ENCODE results near the gene SSC4D. TPM values are rescaled to one million over a fixed set of nuclear protein-coding genes. Genes with fewer than 3 reads are reported as not detected.
A peak's percentile ranks its signal among the peaks of the same experiment; 100 is the strongest.

The SSC4D gene
- total and polyA plus RNA-seq, 2 experiments from 2014 or later: 4.9 to 11.4 TPM

DNA sequence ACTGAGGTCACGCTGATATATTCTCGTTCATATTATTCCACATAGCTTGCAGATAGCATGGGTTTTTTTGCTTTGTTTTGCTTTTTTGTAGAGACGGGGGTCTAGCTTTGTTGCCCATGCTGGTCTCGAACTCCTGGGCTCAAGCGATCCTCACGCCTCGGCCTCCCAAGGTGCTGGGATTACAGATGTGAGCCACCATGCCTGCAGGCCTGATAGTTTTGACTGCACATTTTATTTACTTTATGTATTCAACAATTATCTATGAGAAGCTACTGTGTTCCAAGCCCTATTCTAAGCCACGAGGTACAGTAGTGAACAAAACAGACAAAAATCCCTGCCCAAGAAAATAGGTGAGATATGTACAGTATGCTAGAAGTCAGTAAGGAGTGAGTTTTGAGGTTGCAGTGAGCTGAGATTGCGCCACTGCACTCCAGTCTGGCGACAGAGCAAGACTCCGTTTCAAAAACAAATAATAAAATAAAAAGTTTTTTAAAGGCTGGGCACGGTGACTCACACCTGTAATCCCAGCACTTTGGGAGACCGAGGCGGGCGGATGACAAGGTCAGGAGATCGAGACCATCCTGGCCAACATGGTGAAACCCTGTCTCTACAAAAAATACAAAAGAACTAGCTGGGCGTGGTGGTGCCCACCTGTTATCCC lies 49.4 kb downstream of the SSC4D start:
- H3K27me3 Mint-ChIP-seq (ENCODE audit: insufficient read depth, low read depth, poor library complexity): peaks cover 18% of the 10 kb centered on the region
- H3K27ac Mint-ChIP-seq: peak overlapping the region; percentile 98
- peaks cover 17% of the 10 kb centered on the region for H3K36me3 ChIP-seq (ENCODE audit: insufficient read depth)
- H3K4me1 Mint-ChIP-seq: peaks cover 34% of the 10 kb centered on the region
- 0 out of 2 replicates have a peak overlapping the region, but pooled peaks have one; percentile 56 for H2AFZ ChIP-seq
- H3K4me3 ChIP-seq: peak overlapping the region; percentile 99
- H3K27ac ChIP-seq (ENCODE audit: low read depth): peak overlapping the region; percentile 92
- peaks cover 42% of the 10 kb centered on the region for H3K4me1 ChIP-seq (ENCODE audit: insufficient read depth)
- H4K20me1 ChIP-seq (replicated peaks; ENCODE audit: insufficient read depth): peaks cover 29% of the 10 kb centered on the region
- H3K36me3 Mint-ChIP-seq (ENCODE audit: low read depth): peaks cover 31% of the 10 kb centered on the region
- peaks cover 36% of the 10 kb centered on the region for H3K79me2 ChIP-seq (replicated peaks; ENCODE audit: insufficient read depth)
- no peaks in the 10 kb centered on the region for H3K9me2 ChIP-seq (ENCODE audit: insufficient read depth)
- no peak for DNase-seq (ENCODE audit: low spot score)
- H3K4me3 Mint-ChIP-seq: peak overlapping the region; percentile 94
- H3F3A ChIP-seq (replicated peaks; ENCODE audit: low read depth): no peaks in the 10 kb centered on the region
- peak overlapping the region; percentile 83 for H3K4me2 ChIP-seq
- H3K27me3 ChIP-seq (ENCODE audit: insufficient read depth): no peaks in the 10 kb centered on the region
- no peak for ATAC-seq
- H3K9me3 Mint-ChIP-seq: no peaks in the 10 kb centered on the region; the same call in 2 of the 3 replicates
- no peak for TF ChIP-seq EZH2 (IDR thresholded peaks at IDR 0.05; ENCODE audit: low read depth, unreplicated experiment)
- TF ChIP-seq, protein P1, sequence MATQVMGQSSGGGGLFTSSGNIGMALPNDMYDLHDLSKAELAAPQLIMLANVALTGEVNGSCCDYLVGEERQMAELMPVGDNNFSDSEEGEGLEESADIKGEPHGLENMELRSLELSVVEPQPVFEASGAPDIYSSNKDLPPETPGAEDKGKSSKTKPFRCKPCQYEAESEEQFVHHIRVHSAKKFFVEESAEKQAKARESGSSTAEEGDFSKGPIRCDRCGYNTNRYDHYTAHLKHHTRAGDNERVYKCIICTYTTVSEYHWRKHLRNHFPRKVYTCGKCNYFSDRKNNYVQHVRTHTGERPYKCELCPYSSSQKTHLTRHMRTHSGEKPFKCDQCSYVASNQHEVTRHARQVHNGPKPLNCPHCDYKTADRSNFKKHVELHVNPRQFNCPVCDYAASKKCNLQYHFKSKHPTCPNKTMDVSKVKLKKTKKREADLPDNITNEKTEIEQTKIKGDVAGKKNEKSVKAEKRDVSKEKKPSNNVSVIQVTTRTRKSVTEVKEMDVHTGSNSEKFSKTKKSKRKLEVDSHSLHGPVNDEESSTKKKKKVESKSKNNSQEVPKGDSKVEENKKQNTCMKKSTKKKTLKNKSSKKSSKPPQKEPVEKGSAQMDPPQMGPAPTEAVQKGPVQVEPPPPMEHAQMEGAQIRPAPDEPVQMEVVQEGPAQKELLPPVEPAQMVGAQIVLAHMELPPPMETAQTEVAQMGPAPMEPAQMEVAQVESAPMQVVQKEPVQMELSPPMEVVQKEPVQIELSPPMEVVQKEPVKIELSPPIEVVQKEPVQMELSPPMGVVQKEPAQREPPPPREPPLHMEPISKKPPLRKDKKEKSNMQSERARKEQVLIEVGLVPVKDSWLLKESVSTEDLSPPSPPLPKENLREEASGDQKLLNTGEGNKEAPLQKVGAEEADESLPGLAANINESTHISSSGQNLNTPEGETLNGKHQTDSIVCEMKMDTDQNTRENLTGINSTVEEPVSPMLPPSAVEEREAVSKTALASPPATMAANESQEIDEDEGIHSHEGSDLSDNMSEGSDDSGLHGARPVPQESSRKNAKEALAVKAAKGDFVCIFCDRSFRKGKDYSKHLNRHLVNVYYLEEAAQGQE (IDR thresholded peaks at IDR 0.05; ENCODE audit: unreplicated experiment): no peak
- no peak for TF ChIP-seq ZNF462 (CRISPR knock-in tag; IDR thresholded peaks at IDR 0.05)
- TF ChIP-seq ZNF114 (CRISPR knock-in tag; IDR thresholded peaks at IDR 0.05): no peak
- TF ChIP-seq ZNF331 (CRISPR knock-in tag; IDR thresholded peaks at IDR 0.05; ENCODE audit: low read depth): no peak
- TF ChIP-seq, protein P2, sequence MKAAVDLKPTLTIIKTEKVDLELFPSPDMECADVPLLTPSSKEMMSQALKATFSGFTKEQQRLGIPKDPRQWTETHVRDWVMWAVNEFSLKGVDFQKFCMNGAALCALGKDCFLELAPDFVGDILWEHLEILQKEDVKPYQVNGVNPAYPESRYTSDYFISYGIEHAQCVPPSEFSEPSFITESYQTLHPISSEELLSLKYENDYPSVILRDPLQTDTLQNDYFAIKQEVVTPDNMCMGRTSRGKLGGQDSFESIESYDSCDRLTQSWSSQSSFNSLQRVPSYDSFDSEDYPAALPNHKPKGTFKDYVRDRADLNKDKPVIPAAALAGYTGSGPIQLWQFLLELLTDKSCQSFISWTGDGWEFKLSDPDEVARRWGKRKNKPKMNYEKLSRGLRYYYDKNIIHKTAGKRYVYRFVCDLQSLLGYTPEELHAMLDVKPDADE (IDR thresholded peaks at IDR 0.05): no peak
- TF ChIP-seq, protein P3, sequence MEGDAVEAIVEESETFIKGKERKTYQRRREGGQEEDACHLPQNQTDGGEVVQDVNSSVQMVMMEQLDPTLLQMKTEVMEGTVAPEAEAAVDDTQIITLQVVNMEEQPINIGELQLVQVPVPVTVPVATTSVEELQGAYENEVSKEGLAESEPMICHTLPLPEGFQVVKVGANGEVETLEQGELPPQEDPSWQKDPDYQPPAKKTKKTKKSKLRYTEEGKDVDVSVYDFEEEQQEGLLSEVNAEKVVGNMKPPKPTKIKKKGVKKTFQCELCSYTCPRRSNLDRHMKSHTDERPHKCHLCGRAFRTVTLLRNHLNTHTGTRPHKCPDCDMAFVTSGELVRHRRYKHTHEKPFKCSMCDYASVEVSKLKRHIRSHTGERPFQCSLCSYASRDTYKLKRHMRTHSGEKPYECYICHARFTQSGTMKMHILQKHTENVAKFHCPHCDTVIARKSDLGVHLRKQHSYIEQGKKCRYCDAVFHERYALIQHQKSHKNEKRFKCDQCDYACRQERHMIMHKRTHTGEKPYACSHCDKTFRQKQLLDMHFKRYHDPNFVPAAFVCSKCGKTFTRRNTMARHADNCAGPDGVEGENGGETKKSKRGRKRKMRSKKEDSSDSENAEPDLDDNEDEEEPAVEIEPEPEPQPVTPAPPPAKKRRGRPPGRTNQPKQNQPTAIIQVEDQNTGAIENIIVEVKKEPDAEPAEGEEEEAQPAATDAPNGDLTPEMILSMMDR (conservative IDR thresholded peaks at IDR 0.05; ENCODE audit: low read depth in 2 of 2): no peak
- no peak for TF ChIP-seq JUNB (IDR thresholded peaks at IDR 0.05; ENCODE audit: unreplicated experiment)
- no peak for TF ChIP-seq NANOG (IDR thresholded peaks at IDR 0.05; ENCODE audit: borderline replicate concordance)
- TF ChIP-seq EZH2phosphoT487 (IDR thresholded peaks at IDR 0.05; ENCODE audit: unreplicated experiment): no peak
- no peak for TF ChIP-seq CREB1 (CRISPR knock-in tag; IDR thresholded peaks at IDR 0.05; ENCODE audit: low read depth)
- no peak for TF ChIP-seq POLR2AphosphoS5 (IDR thresholded peaks at IDR 0.05; ENCODE audit: low read depth)
- no peak for TF ChIP-seq STAT1 (IDR thresholded peaks at IDR 0.05; ENCODE audit: unreplicated experiment)
